GM21390 (cell line): Measurements from ENCODE around the gene C18orf32.
"Not testable (repeated sequence)": the region's sequence is repeated elsewhere in the genome, so short reads cannot be mapped to it uniquely, and the experiment has no call there.

Experiments
- ATAC-seq: cut with Tn5 transposase; IDR thresholded peaks from one replicate; pipeline ENCODE4 v1.9.1; 2021; ENCODE audit not compliant: unreplicated experiment

C18orf32 gene

DNA sequence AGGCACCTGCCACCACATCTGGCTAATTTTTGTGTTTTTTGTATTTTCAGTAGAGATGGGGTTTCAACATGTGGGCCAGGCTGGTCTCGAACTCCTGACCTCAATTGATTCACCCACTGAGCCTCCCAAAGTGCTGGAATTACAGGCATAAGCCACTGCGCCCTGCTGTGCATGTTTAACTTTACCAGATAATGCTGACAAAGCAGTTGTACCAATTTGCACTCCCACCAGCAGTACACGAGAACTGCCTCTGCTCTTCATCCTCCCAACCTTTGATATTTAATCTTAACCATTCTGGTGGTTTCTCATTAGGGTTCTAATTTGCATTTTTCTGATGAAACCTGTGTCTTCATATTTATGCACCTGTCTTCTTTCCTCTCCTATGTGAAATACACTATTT lies 14.6 kb downstream of the C18orf32 start:
- ATAC-seq = no peak

GRCh38 chr18:49471532-49471931 lies 15.5 kb downstream of the C18orf32 start:
- no peak for ATAC-seq

GRCh38 chr18:49467599-49467998 lies 19.4 kb downstream of the C18orf32 start:
- no peak for ATAC-seq

- ATAC-seq = no peak
Measured at GRCh38 chr18:49467019-49467563, 19.9 kb downstream of the C18orf32 start.

GRCh38 chr18:49464718-49465598 lies 22.1 kb downstream of the C18orf32 start:
- ATAC-seq = no peak

DNA sequence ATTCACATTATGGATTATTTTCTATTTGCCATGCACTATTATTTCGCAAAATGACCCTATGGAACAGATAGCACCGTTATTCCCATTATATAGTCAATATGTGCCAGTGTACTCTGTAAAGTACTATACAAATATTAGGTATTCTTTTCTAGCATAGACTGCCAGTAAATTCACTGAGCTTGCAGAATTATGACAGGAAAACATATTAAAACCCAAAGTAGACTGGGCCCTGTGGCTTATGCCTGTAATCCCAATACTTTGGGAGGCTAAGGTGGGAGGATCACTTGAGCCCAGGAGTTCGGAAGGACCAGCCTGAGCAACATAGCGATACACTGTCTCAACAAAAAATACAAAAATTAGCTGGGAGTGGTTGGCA lies 25.4 kb downstream of the C18orf32 start:
- ATAC-seq = no peak

GRCh38 chr18:49460976-49461601 lies 25.9 kb downstream of the C18orf32 start:
- no peak for ATAC-seq

DNA sequence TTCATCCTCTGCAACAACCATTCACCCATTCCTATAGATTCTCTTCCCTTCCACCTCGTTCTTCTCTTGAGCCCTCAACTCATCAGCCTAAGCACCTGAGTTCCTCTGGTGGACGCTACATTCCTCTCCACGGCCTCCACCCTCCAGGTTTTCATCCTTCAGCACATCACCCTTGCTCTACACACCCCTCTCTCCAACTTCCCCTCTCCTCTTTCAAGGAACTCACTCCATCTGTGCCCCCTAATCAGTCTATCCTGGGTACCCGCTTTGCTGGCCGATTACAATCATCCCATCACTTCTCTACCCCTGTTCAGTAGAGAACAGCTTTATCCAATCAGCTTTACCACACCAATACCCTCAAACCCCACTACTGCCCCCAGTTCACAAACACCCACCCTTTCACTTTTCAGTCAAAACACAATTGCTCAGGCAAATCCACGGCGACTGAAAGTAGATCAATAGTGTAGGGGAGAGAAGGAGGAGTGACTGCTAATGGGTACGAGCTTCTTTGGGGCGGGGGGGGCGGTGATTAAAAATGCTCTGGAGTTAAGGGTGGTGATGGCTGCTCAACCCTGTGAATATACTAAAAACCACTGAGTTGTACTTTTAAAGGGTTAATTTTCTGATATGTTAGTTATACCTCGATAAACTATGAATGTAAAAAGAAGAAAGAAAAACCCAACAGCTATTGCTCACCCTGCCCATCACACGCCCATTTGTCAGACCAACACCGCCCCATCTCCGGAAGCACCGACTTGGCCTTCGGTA lies 27.4 kb downstream of the C18orf32 start:
- ATAC-seq = peak; percentile 38

DNA sequence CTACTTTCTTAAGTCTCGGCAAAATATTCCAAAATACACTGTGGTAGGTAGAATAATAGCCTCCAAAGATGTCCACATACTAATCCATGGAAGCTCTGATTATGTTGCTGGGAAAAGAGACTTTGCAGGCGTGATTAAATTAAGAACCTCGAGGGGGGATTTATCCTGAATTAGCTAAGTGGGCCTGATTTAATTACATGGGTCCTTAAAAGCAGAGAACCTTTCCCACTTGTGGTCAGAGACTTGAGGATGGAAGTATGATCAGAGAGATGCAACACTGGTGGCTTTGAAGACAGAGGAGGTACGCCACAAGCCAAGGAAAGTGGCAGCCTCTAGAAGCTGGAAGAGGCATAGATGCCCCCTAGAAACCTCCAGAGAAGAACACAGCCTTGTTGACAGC lies 29.4 kb downstream of the C18orf32 start:
- no peak for ATAC-seq

DNA sequence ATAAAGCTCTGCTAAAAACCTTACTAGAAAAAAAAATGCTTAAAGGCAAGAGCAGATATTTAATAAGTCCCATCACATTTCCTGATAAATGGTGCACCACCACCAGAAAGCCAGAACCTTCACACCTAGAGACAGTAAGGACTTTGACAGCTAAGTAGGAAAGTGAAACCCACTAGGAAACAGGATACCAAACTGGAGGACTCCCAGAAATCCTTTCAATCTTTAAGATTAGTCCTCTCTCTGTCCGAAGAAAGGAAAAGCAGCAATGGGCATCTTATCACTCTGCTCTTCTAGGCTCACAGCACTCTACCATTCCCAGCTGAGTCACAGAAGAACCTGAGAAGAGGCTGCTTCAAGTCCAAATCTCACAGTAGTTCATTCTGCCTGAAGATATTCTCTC lies 30.2 kb downstream of the C18orf32 start:
- ATAC-seq = no peak

- ATAC-seq = not testable (repeated sequence)
Measured at GRCh38 chr18:49452534-49452933, 34.5 kb downstream of the C18orf32 start.

GRCh38 chr18:49447810-49448745 lies 39.0 kb downstream of the C18orf32 start:
- ATAC-seq = no peak

GRCh38 chr18:49446481-49446880 lies 40.6 kb downstream of the C18orf32 start:
- ATAC-seq = no peak

DNA sequence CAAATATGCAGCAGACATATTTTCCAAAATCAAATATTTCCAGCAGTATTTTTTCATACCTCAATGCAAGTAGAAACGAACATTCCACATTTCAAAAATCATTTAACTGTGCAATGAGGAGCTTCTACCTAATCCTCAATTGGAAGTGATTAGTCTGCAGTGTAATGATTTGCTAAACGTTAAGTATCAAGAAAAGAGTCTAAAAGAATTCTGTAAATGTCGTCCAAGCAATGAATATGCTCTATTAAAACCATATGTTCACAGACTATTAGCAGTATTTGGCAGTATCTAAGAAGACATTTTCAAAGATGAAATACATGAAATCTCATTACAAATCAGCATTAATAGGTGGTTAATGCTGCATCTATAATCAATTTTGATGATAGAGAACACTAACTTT lies 42.5 kb downstream of the C18orf32 start:
- no peak for ATAC-seq

GRCh38 chr18:49443837-49444236 lies 43.2 kb downstream of the C18orf32 start:
- ATAC-seq = no peak

DNA sequence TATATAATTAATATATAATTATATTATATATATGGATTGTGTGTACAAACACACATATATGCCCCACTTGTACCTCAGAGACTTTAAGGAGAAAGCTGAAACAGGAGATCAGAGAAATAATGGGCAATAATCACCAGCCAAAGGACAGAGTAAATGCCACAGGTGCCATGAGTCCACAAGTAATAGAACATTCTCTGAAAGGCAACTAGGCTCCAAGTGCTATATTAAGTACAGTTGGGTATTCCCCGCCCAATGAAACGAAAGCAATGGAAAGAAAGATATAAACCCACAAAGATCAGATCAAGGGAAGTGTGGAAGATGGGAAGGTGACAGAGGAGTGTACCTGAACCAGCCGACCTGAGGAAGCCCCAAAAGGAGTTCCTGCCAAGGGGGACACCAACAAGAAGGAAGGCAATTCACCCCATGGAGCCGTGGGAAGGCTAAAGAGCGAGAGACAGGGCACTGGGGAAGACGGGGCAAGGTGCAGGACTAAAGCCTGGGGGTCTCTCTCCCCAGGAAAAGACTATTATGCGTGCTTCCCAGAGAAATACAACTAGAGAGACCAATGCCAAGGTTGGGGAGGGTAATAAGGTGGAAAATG lies 45.6 kb downstream of the C18orf32 start:
- no peak for ATAC-seq

- ATAC-seq = no peak
Measured at GRCh38 chr18:49435170-49435569, 51.9 kb downstream of the C18orf32 start.

GRCh38 chr18:49432602-49433001 lies 54.4 kb downstream of the C18orf32 start:
- no peak for ATAC-seq

DNA sequence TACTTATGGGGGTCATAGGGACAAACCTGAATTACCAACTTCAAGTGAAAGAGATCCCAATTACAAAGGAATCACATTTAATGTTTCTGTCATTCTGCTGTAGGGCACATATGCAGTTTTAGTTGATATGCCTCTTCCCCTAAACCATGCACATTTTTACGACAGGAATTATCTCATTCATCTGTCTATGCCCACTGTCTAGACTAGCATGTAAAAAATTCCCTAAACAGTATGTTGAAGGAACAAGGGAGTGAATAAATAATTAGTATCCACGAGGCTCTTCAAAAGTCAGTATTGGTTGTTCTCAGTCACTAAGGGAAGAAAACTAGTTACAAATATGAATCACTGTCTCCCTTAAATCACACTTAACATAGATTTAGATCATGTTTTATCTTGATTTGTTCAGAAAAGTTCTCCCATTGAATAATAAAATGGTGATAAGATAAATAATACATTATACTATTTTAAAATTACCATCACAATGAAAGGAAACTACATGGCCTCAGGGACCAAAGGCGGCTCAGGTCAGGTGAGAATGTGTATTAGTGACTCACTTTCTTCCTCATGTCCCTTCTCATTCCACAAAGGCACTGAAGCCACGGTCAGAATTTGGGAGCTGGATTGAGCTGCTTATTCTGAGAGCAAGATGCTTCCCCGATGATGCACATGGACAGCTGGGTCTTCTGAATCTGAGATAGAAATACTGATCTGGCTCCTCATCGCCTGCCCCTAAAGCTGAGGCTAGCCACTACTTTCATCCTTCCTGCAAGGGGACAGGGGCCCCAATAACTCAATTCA lies 55.7 kb downstream of the C18orf32 start:
- no peak for ATAC-seq
